ENCODE data around the gene PLET1.

GRCh38 chr11:112291191-112291590 is 30.5 kb upstream of the PLET1 start:
- TF ChIP-seq POLR2AphosphoS5 (IDR thresholded peaks at IDR 0.05) (no peak), POLR2A (IDR thresholded peaks at IDR 0.05) (no peak)

Data from prostate gland (tissue), 1 donor.